HEK293 (cell line): Measurements from ENCODE around the gene ZC3H18.

Source experiments
- CTCF ChIA-PET: fragments of 350-600 bp; formaldehyde crosslinking; extraction: SDS; loops from one replicate; lab custom pipeline; 2021; ENCODE audit warnings: antibody characterized with exemption; lab: Yijun Ruan, JAX
- POLR2A ChIA-PET: fragments of 300-600 bp; formaldehyde crosslinking; extraction: SDS; loops from one replicate; lab custom pipeline; 2020; ENCODE audit warnings: antibody characterized with exemption, inconsistent platforms; lab: Yijun Ruan, JAX
- H3K27ac ChIP-seq: fragments of 200-500 bp; sonication (Bioruptor generic); 2 replicates; pipeline ENCODE4 v1.5.1; 2014; ENCODE audit warnings: low read depth, low read length, control low read depth, inconsistent platforms; ENCODE audit errors: extremely low read depth
- H3K36me3 ChIP-seq, 2 experiments: fragments of 200-500 bp in 1 of 2; sonication (Bioruptor generic) in 1 of 2; 1 replicate in 1 of 2; 2 replicates in 1 of 2; pipeline ENCODE4 v1.5.1; 2014 to 2017; ENCODE audit warnings: inconsistent platforms in 2 of 2, low read length in 2 of 2; ENCODE audit not compliant: control insufficient read depth in 2 of 2, insufficient read depth in 1 of 2
- H3K4me1 ChIP-seq: fragments of 200-500 bp; sonication (Bioruptor generic); 2 replicates; pipeline ENCODE4 v1.5.1; 2014; ENCODE audit warnings: mild to moderate bottlenecking, low read length, inconsistent platforms; ENCODE audit not compliant: control insufficient read depth, insufficient read depth
- H3K4me3 ChIP-seq: 2 replicates; pipeline ENCODE4 v1.5.1; 2011; ENCODE audit warnings: low read depth, mild to moderate bottlenecking, control low read depth, low read length, moderate library complexity
- H3K9me3 ChIP-seq: fragments of 200-500 bp; sonication (Bioruptor generic); 2 replicates; pipeline ENCODE4 v1.5.1; 2014; ENCODE audit warnings: low read depth, low read length, inconsistent platforms; ENCODE audit not compliant: control insufficient read depth, insufficient read depth
- BCL6B ChIP-seq: fragments of 450-650 bp; formaldehyde crosslinking; IDR thresholded peaks from 2 replicates; pipeline ENCODE4 v1.5.1; 2017; ENCODE audit warnings: missing biosample characterization, missing genetic modification characterization
- GLIS1 ChIP-seq: fragments of 450-650 bp; formaldehyde crosslinking; IDR thresholded peaks from 2 replicates; pipeline ENCODE4 v1.5.1; 2016; ENCODE audit warnings: missing biosample characterization, missing genetic modification characterization
- GLIS2 ChIP-seq: fragments of 450-650 bp; formaldehyde crosslinking; IDR thresholded peaks from 2 replicates; pipeline ENCODE4 v1.5.1; 2016; ENCODE audit warnings: missing biosample characterization, missing genetic modification characterization
- INSM2 ChIP-seq: fragments of 450-650 bp; formaldehyde crosslinking; IDR thresholded peaks from 2 replicates; pipeline ENCODE4 v1.5.1; 2016; ENCODE audit warnings: missing biosample characterization, missing genetic modification characterization
- KLF16 ChIP-seq: fragments of 450-650 bp; formaldehyde crosslinking; IDR thresholded peaks from 2 replicates; pipeline ENCODE4 v1.5.1; 2017; ENCODE audit warnings: missing biosample characterization, missing genetic modification characterization
- KLF17 ChIP-seq: fragments of 450-650 bp; formaldehyde crosslinking; IDR thresholded peaks from 2 replicates; pipeline ENCODE4 v1.5.1; 2016; ENCODE audit warnings: missing biosample characterization, missing genetic modification characterization
- OSR2 ChIP-seq: fragments of 450-650 bp; formaldehyde crosslinking; IDR thresholded peaks from 2 replicates; pipeline ENCODE4 v1.5.1; 2016; ENCODE audit warnings: missing biosample characterization, missing genetic modification characterization
- REPIN1 ChIP-seq: fragments of 450-650 bp; formaldehyde crosslinking; IDR thresholded peaks from 2 replicates; pipeline ENCODE4 v1.5.1; 2017; ENCODE audit warnings: missing biosample characterization, missing genetic modification characterization, low read depth
- SALL2 ChIP-seq: fragments of 450-650 bp; formaldehyde crosslinking; IDR thresholded peaks from 2 replicates; pipeline ENCODE4 v1.5.0; 2017; ENCODE audit warnings: missing biosample characterization, mild to moderate bottlenecking, missing genetic modification characterization, borderline replicate concordance
- SP2 ChIP-seq: fragments of 450-650 bp; formaldehyde crosslinking; IDR thresholded peaks from 2 replicates; pipeline ENCODE4 v1.5.1; 2016; ENCODE audit warnings: missing biosample characterization, missing genetic modification characterization
- TRIM28 ChIP-seq: IDR thresholded peaks from 2 replicates; pipeline ENCODE4 v1.6.1; 2011; ENCODE audit warnings: low read length, control low read depth, borderline replicate concordance
- WT1 ChIP-seq: fragments of 450-650 bp; formaldehyde crosslinking; IDR thresholded peaks from 2 replicates; pipeline ENCODE4 v1.5.1; 2016; ENCODE audit warnings: missing biosample characterization, missing genetic modification characterization
- YY2 ChIP-seq: fragments of 450-650 bp; formaldehyde crosslinking; IDR thresholded peaks from 2 replicates; pipeline ENCODE4 v1.5.1; 2016; ENCODE audit warnings: missing biosample characterization, missing genetic modification characterization
- ZBTB6 ChIP-seq: fragments of 450-650 bp; formaldehyde crosslinking; IDR thresholded peaks from 2 replicates; pipeline ENCODE4 v1.5.1; 2017; ENCODE audit warnings: missing biosample characterization, missing genetic modification characterization
- ZEB2 ChIP-seq: fragments of 450-650 bp; formaldehyde crosslinking; IDR thresholded peaks from 2 replicates; pipeline ENCODE4 v1.5.1; 2016; ENCODE audit warnings: missing biosample characterization, missing genetic modification characterization
- ZFHX2 ChIP-seq: fragments of 450-650 bp; formaldehyde crosslinking; conservative IDR thresholded peaks from 2 replicates; pipeline ENCODE4 v1.5.1; 2016; ENCODE audit warnings: missing biosample characterization, missing genetic modification characterization
- ZFP37 ChIP-seq: fragments of 450-650 bp; formaldehyde crosslinking; IDR thresholded peaks from 2 replicates; pipeline ENCODE4 v1.5.1; 2016; ENCODE audit warnings: missing biosample characterization, missing genetic modification characterization
- ZNF132 ChIP-seq: fragments of 450-650 bp; formaldehyde crosslinking; IDR thresholded peaks from 2 replicates; pipeline ENCODE4 v1.5.1; 2017; ENCODE audit warnings: missing biosample characterization, missing genetic modification characterization, borderline replicate concordance
- ZNF155 ChIP-seq: fragments of 450-650 bp; formaldehyde crosslinking; IDR thresholded peaks from 2 replicates; pipeline ENCODE4 v1.5.1; 2016; ENCODE audit warnings: missing biosample characterization, missing genetic modification characterization
- ZNF174 ChIP-seq: fragments of 450-650 bp; formaldehyde crosslinking; IDR thresholded peaks from 2 replicates; pipeline ENCODE4 v1.5.0; 2017; ENCODE audit warnings: missing biosample characterization, mild to moderate bottlenecking, missing genetic modification characterization
- ZNF211 ChIP-seq: fragments of 450-650 bp; formaldehyde crosslinking; IDR thresholded peaks from 2 replicates; pipeline ENCODE4 v1.5.1; 2016; ENCODE audit warnings: low read depth, missing biosample characterization, missing genetic modification characterization
- ZNF302 ChIP-seq: fragments of 450-650 bp; formaldehyde crosslinking; IDR thresholded peaks from 2 replicates; pipeline ENCODE4 v1.5.1; 2016; ENCODE audit warnings: missing biosample characterization, missing genetic modification characterization, low read depth
- ZNF335 ChIP-seq: fragments of 450-650 bp; formaldehyde crosslinking; conservative IDR thresholded peaks from 2 replicates; pipeline ENCODE4 v1.5.1; 2016; ENCODE audit warnings: missing biosample characterization, missing genetic modification characterization
- ZNF341 ChIP-seq: fragments of 450-650 bp; formaldehyde crosslinking; IDR thresholded peaks from 2 replicates; pipeline ENCODE4; 2016; ENCODE audit warnings: low read depth, missing biosample characterization, missing genetic modification characterization
- ZNF398 ChIP-seq: fragments of 450-650 bp; formaldehyde crosslinking; IDR thresholded peaks from 2 replicates; pipeline ENCODE4 v1.5.1; 2017; ENCODE audit warnings: missing biosample characterization, missing genetic modification characterization
- ZNF416 ChIP-seq: fragments of 450-650 bp; formaldehyde crosslinking; IDR thresholded peaks from 2 replicates; pipeline ENCODE4 v1.5.1; 2016; ENCODE audit warnings: missing biosample characterization, missing genetic modification characterization
- ZNF561 ChIP-seq: fragments of 450-650 bp; IDR thresholded peaks from 2 replicates; pipeline ENCODE4 v1.5.1; 2018; ENCODE audit warnings: missing biosample characterization, missing genetic modification characterization, borderline replicate concordance
- ZNF664 ChIP-seq: fragments of 450-650 bp; formaldehyde crosslinking; IDR thresholded peaks from 2 replicates; pipeline ENCODE4 v1.5.1; 2016; ENCODE audit warnings: missing biosample characterization, missing genetic modification characterization
- ZSCAN18 ChIP-seq: fragments of 450-650 bp; formaldehyde crosslinking; IDR thresholded peaks from 2 replicates; pipeline ENCODE4 v1.5.1; 2016; ENCODE audit warnings: missing biosample characterization, missing genetic modification characterization

Gene ZC3H18

GRCh38 chr16:88569985-88570690 lies at the start of gene ZC3H18:
TSS of gene ZC3H18 (plus strand) at chr16:88570403. CDS start at chr16:88577124, 6,721 bp downstream.
- Histone ChIP-seq H3K36me3 (peaks cover 12 to 30% of the 10 kb centered on the region in 2 experiments; a peak in 2 of 3 replicates), H3K4me1 (peaks cover 3% of the 10 kb centered on the region; the same call in 1 of the 2 replicates), H3K4me3 (peak within 1 kb of the TSS; percentile 97), H3K9me3 (no peaks in the 10 kb centered on the region), H3K27ac (peak within 1 kb of the TSS; percentile 59)
- ChIA-PET CTCF (interaction anchor here (0.6 to 1.2 kb wide), 5 partner anchors 9 to 128 kb away, joined by 3 to 5 read pairs (median 3); no protein-coding TSS in a partner anchor), POLR2A (interaction anchor here (0.6 to 1.4 kb wide), 18 partner anchors 9 to 619 kb away, joined by 3 to 9 read pairs (median 4); partner anchors contain the start of genes BANP and MVD)
- TF ChIP-seq ZFP37 (no peak), ZNF174 (tag by site-specific recombination) (no peak), ZNF132 (tag by site-specific recombination) (no peak), ZNF335 (tag by site-specific recombination) (peak; percentile 82), GLIS1 (tag by site-specific recombination) (peak; percentile 47; the same call in 1 of the 2 replicates), KLF17 (tag by site-specific recombination) (peak; percentile 81), SALL2 (tag by site-specific recombination) (no peak), ZNF664 (tag by site-specific recombination) (no peak), WT1 (tag by site-specific recombination) (0 out of 2 replicates have a peak, but pooled peaks have one; percentile 39), REPIN1 (no peak), BCL6B (tag by site-specific recombination) (peak; percentile 58; the same call in 1 of the 2 replicates), YY2 (tag by site-specific recombination) (peak; percentile 97), OSR2 (peak; percentile 6; the same call in 1 of the 2 replicates), ZNF416 (no peak), ZNF211 (tag by site-specific recombination) (0 out of 2 replicates have a peak, but pooled peaks have one; percentile 18), ZSCAN18 (tag by site-specific recombination) (no peak), ZNF341 (0 out of 2 replicates have a peak, but pooled peaks have one; percentile 14), ZNF155 (tag by site-specific recombination) (no peak), ZNF561 (0 out of 2 replicates have a peak, but pooled peaks have one; percentile 27), ZFHX2 (tag by site-specific recombination) (peak; percentile 85), INSM2 (tag by site-specific recombination) (peak; percentile 33; the same call in 1 of the 2 replicates), ZNF302 (no peak), SP2 (tag by site-specific recombination) (peak; percentile 78), KLF16 (peak; percentile 87), GLIS2 (peak; percentile 23; the same call in 1 of the 2 replicates), TRIM28 (no peak), ZNF398 (tag by site-specific recombination) (no peak), ZEB2 (tag by site-specific recombination) (peak; percentile 67), ZBTB6 (tag by site-specific recombination) (peak; percentile 84)
